ENCODE measurements around the gene CREB3L2. TPM values are rescaled to one million over a fixed set of nuclear protein-coding genes. Genes with fewer than 3 reads are reported as not detected.

CREB3L2 gene
- total RNA-seq, 1 experiment from 2014 or later = 18.1 TPM

- ChIA-PET CTCF (no interaction called here), POLR2A (ENCODE audit: unreplicated experiment) (no interaction called here)
- H3K27ac ChIP-seq (ENCODE audit: low read length) = no peak overlapping the region
- H3K9ac ChIP-seq (ENCODE audit: low read length) = no peak overlapping the region
- no peaks in the 10 kb centered on the region for H3K27me3 ChIP-seq (ENCODE audit: low read length)
- ATAC-seq = no peak
- H3K4me2 ChIP-seq (ENCODE audit: low read length) = no peak overlapping the region
- H3K36me3 ChIP-seq (ENCODE audit: low read depth, low read length) = no peaks in the 10 kb centered on the region; the same call in 1 of the 2 replicates
- DNase-seq = no peak
- H3K9me2 ChIP-seq (replicated peaks; ENCODE audit: low read length) = no peaks in the 10 kb centered on the region
- H3K4me3 ChIP-seq (ENCODE audit: low read length) = no peak overlapping the region
- TF ChIP-seq CTCF (conservative IDR thresholded peaks at IDR 0.05; ENCODE audit: low read depth, low read length) (no peak), EZH2 (IDR thresholded peaks at IDR 0.05; ENCODE audit: low read length, unreplicated experiment) (no peak), EZH2phosphoT487 (IDR thresholded peaks at IDR 0.05; ENCODE audit: borderline replicate concordance, low read length) (no peak)
- BruUV-seq (replicated peaks) = no TSS peak
- H3K9me3 ChIP-seq (ENCODE audit: low read length) = no peaks in the 10 kb centered on the region
- H3K79me2 ChIP-seq (ENCODE audit: low read length) = no peaks in the 10 kb centered on the region
- intact Hi-C loops (cut with micrococcal nuclease) = no loop called here
- H3K4me1 ChIP-seq (ENCODE audit: insufficient read depth, low read length) = no peaks in the 10 kb centered on the region
- no peaks in the 10 kb centered on the region for H3F3A ChIP-seq (ENCODE audit: low read length, unreplicated experiment)
- H4K20me1 ChIP-seq (ENCODE audit: low read length) = no peaks in the 10 kb centered on the region
- H2AFZ ChIP-seq (ENCODE audit: low read length) = no peak overlapping the region
Observed at GRCh38 chr7:137895301-137896221, 106.3 kb downstream of the CREB3L2 start.

GRCh38 chr7:137893143-137893742 lies 108.6 kb downstream of the CREB3L2 start:
- H3K36me3 ChIP-seq (ENCODE audit: low read depth, low read length) = no peaks in the 10 kb centered on the region; the same call in 1 of the 2 replicates
- no peaks in the 10 kb centered on the region for H3K9me2 ChIP-seq (replicated peaks; ENCODE audit: low read length)
- BruUV-seq (replicated peaks) = no TSS peak
- ATAC-seq (no peak), DNase-seq (no peak)
- no peaks in the 10 kb centered on the region for H3K27me3 ChIP-seq (ENCODE audit: low read length)
- H3K27ac ChIP-seq (ENCODE audit: low read length) = no peak overlapping the region
- no peaks in the 10 kb centered on the region for H3F3A ChIP-seq (ENCODE audit: low read length, unreplicated experiment)
- H3K9me3 ChIP-seq (ENCODE audit: low read length) = no peaks in the 10 kb centered on the region
- no peak overlapping the region for H2AFZ ChIP-seq (ENCODE audit: low read length)
- no peak overlapping the region for H3K4me2 ChIP-seq (ENCODE audit: low read length)
- H4K20me1 ChIP-seq (ENCODE audit: low read length) = no peaks in the 10 kb centered on the region
- H3K79me2 ChIP-seq (ENCODE audit: low read length) = no peaks in the 10 kb centered on the region
- intact Hi-C loops (cut with micrococcal nuclease) = no loop called here
- H3K4me3 ChIP-seq (ENCODE audit: low read length) = no peak overlapping the region
- no peak overlapping the region for H3K9ac ChIP-seq (ENCODE audit: low read length)
- TF ChIP-seq EZH2phosphoT487 (IDR thresholded peaks at IDR 0.05; ENCODE audit: borderline replicate concordance, low read length) (no peak), CTCF (conservative IDR thresholded peaks at IDR 0.05; ENCODE audit: low read depth, low read length) (no peak), EZH2 (IDR thresholded peaks at IDR 0.05; ENCODE audit: low read length, unreplicated experiment) (no peak)
- POLR2A ChIA-PET (ENCODE audit: unreplicated experiment) = no interaction called here
- CTCF ChIA-PET = no interaction called here
- no peaks in the 10 kb centered on the region for H3K4me1 ChIP-seq (ENCODE audit: insufficient read depth, low read length)

Measured in PC-3 (cell line).